ENCODE data around the gene TFEC. TPM values are rescaled to one million over a fixed set of nuclear protein-coding genes. Genes with fewer than 3 reads are reported as not detected.

TFEC gene, protein sequence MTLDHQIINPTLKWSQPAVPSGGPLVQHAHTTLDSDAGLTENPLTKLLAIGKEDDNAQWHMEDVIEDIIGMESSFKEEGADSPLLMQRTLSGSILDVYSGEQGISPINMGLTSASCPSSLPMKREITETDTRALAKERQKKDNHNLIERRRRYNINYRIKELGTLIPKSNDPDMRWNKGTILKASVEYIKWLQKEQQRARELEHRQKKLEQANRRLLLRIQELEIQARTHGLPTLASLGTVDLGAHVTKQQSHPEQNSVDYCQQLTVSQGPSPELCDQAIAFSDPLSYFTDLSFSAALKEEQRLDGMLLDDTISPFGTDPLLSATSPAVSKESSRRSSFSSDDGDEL
- under 1 TPM in 1 of 2 donors, not detected in 1; under 0.01 TPM for total RNA-seq

DNA sequence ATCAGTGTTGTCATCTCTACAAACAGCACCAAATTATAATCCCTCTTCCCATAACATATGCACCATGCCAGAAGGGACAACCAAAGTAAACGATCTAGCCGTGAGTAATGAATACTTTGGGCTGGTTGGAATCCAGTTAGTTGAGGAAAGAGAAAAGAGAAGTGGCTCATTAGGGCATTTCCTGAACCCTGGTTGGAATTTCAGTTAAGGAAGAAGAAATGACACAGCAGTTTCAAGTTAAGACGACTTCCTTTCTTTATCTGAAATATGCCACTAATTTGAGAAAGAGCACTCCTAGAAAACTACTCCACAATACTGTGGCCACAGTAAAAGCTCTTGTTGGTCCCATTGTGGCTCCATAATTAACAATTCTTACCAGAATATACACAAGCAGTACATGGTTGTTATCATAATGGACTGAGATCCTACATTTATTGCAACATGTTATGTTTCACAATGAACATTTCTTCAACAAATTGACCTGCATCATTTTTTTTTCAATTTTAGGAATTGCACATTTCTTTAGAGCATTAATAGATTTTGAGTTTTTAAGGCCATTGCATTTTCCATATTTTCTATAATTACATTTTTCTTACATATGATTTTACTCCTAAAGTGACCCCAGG, at the start of gene TFEC:
TFEC (minus strand) TSS at position 113 of the 626 bp plus-strand sequence. CDS start 46,322 bp downstream, outside the sequence.

Other genes with a start within 250 kb of the TFEC start
- 10 to 100 TPM; 20.0 to 34.6 TPM for gene TES, start 179.8 kb upstream of the TFEC start, total RNA-seq

Data from melanocyte of skin (primary cell).